HG03108 (cell line): ENCODE results near the gene EIF4E.
"Not testable (repeated sequence)": the region's sequence is repeated elsewhere in the genome, so short reads cannot be mapped to it uniquely, and the experiment has no call there.

Source experiments
- ATAC-seq: cut with Tn5 transposase; IDR thresholded peaks from one replicate; pipeline ENCODE4 v1.9.1; 2021; ENCODE audit warnings: moderate library complexity; ENCODE audit not compliant: unreplicated experiment

The EIF4E gene

DNA sequence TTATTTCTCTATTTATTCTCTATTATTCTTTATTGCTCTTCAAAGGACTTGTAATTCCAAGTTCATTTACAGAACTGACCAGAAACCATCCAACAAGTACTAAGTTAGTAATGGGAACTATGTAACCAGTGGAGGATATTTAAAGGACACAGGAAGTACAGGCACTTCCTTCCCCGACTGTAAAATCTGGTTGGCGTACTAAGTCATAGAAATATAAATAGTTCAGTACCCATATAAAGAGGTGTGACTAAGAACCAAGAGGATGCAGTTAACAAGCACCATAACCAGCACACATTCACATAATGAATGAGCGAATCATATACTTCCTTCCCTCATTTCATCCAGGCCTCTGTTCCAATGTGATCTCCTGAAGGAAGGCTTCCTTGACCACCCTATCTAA, 3.6 kb upstream of the EIF4E start:
- no peak for ATAC-seq

DNA sequence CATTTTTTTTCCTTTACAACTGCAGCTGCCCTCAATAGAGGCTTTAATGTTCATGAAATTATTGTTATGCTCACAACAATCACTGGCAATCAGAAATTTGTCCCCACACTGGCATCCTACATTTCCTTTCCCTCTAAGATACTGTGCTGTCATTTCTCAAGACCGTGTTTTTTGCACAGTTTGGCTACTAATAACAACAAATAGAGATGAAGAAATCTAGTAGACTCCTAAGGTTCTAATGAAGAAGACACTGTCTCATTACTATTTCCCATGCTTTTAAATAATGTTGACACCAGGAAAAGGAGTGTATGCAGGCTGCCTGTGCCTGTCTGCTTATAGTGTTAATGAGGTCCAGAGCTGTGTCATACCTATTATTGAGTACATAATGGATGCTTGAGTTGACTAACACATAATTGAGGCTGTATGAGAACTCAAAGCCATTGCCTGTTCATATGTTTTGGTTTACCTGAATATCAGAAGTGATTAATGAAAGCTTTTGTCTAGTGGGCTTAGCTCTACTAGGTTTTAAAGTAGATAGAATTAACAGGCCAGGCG, 1.5 kb upstream of the EIF4E start:
- ATAC-seq = no peak

DNA sequence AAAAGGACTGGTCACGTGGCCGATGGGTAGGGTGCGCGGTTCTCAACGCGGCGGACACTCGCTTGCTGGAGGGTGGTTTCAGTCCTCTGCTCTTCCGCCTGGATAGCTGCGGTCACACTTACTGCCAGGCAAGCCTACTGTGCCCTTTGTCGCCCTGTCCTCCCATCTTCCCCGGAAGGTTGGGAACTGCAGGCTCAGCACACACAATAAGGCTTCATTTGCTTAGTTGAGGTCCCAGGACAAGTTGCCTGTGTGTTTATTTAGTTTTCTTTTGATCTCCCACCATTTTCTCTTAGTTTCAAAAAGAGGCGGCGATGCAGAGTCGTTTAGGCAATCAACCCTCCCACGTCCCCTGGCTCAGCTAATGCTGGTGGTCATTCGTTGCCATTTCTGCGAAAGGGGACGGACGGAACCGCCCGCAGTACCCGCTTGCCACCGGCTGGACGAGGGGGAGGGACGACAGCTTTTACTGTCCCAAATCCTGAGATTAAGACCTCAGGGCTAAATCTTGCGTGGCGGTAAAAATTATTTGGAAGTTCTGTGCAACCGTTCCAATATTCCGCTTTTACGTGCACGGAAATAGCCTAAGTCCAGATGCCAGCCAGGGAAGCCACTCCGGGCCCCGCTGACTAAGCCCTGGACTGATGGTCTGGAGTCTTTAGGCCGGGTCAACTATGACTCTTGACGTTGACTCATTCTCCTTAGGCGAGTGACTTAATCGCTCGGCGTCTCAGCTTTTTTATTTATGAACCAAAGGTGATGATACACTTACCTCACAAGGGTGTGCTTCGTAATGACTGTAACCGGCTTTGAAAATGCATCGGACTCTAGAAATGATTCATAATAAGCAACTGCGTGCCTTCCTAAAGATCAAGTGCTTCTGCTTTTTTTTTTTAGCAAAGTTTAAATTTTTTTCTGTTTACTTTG, 671 bp upstream of the EIF4E start:
- peak; percentile 51 for ATAC-seq

DNA sequence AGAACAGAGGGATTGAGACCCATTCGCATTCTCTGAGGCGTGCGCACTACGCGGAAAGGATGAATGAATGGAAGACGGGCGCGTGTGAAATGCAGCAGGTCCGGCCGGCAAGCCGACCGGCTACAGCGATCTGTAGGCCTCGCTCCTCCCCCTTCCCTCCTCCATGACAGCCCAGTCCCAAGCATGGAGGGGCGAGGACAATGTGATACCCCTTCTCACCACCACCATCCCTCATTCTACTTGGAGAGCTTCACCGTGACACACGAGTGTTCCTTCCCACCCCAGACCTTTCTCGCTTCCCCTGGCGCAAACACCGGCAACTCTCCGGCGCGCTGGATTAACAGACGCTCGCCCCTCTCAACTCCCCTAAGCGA, 815 bp downstream of the EIF4E start:
- ATAC-seq = peak; percentile 38

DNA sequence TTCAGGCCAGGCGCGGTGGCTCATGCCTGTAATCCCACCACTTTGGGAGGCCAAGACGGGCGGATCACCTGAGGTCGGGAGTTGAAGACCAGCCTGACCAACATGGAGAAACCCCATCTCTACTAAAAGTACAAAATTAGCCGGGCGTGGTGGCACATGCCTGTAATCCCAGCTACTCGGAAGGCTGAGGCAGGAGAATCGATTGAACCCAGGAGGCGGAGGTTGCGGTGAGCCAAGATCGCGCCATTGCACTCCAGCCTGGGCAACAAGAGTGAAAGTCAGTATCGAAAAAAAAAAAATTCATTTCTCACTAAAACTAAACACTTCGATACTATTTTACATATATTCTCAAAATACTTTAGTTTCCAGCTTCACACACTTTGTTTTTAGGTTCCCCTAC, 2.7 kb downstream of the EIF4E start:
- not testable (repeated sequence) for ATAC-seq

DNA sequence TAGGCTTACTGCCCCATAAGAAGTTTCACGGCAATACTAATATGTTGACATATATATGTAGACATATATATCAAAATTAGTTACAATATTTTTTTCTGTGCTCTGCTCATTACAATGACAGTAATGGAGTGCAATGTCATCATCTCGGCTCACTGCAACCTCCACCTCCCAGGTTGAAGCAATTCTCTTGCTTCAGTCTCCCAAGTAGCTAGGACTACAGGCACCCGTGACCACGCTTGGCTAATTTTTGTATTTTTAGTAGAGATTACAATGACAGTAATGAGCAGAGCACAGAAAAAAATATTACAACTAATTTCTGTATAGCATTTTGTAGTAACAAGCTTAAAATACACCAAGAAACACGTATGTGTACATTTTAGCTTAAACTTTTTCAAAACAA, 7.6 kb downstream of the EIF4E start:
- ATAC-seq = no peak

DNA sequence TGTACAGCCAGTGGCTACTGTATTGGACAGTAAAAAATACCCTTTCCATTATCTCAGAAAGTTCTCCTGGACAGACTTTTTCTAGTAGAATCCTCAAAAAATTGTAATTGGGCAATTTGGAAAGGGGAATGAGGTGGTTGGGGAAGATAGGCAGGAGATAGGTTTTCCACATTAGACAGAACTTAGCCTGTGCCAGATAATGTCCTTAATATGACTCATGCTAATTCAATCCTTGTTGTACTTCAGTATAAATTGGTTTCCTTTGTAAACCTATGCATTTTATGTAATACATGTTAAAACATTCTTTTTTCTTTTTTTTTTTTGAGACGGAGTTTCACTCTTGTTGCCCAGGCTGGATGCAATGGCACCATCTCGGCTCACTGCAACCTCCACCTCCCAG, 8.9 kb downstream of the EIF4E start:
- no peak for ATAC-seq

DNA sequence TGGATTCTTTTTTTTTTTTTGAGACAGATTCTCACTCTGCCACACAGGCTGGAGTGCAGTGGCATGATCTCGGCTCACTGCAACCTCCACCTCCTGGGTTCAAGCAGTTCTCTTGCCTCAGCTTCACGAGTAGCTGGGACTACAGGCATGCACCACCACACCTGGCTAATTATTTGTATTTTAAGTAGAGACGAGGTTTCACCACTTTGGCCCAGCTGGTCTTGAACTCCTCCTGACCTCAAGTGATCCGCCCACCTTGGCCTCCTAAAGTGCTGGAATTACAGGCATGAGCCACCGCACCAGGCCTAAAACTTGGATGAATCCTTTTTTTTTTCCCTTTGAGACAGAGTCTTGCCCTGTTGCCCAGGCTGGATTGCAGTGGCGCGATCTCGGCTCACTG, 18.2 kb downstream of the EIF4E start:
- ATAC-seq = not testable (repeated sequence)

DNA sequence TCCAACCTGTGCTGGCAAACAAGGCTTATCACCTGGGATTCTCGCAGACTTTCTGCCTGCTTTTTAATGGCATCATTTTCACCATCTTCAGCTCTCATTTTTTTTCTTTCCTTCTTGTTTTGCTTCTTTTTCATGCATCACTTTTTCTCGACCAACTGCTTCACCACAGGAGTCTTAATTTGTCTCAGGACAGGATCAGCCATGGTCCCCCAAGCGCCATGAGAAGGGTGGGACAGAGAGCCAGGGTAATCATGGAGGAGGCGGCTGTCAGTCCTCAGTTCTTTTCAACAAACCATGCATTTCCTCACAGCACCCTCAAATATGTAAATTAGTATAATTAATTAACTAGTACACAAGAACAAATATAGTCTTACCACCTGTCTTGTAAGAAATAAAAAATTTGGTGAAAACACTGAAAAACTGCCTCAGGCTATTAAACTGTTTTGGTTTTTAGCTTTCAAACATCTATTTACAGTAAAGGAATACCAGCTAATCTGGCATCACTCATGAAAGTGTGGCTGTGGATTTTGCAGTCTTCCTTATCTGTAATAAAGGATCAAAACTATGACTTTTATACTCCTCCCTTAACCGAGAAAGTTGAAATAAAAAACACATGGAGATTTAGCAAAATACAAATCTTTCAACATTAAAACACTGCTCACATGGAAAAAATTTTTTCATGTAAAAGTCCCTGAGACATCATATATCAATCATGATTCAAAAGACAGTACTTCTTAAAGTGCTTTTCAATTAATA, 19.1 kb downstream of the EIF4E start:
- ATAC-seq = no peak

DNA sequence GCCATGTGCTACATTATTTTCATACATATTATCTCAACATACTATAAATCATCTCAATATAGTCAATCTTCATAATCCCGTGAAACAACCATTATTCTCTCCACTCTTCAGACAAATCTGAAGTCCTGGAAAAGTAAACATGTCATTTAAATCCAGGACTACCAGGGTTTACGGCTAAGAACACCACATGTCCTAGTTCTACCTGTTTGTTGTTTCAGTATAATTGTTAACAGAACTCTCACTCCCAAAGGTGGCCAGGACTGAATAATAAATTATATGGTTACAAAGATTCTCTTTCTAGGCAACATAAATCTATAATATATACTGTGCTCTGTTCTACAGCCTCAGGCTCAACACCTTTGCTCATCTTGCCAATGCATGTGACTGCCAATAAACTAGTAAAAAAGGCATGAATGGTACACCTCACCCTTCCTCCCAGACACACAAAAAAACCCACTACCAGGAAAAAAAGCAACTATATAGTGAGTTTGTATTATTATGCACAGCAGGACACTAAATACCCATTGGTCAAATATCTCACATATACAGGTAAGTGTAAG, 20.1 kb downstream of the EIF4E start:
- ATAC-seq = no peak

DNA sequence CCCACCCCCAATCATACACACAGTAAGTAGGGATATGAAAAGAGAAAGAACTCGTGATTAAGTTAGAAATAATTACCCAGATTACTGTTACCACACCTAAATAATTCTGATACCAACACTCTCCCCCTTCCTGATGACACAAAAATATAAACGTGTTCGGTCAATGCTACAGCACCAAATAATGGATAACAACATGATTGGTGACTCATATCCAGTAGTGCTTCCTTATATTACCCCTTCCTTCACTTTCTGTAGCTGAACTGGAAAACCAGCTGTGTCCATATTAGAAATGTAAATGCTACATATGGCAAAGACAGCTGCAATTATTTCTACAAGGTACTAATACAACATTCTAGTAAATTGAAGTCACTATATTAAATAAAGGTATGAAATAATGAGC, 20.8 kb downstream of the EIF4E start:
- ATAC-seq = no peak

DNA sequence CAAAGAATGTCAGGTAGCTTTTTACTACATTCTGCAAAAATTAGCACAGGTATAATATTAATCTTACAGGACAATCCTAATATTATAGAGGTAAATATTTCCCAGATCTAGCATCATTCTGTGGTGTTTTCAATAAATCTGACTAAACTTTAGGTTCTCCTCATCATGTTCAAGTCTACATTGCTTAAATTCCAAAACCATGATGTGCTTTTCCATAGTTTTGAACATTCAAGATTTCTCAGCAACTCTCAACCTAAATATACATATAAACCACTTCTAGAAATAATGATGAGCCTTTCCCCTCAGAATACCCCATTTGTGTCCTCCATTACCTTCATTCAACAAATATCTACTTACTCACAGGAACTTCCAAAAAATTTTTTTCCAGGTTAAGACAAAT, 23.1 kb downstream of the EIF4E start:
- ATAC-seq = no peak

DNA sequence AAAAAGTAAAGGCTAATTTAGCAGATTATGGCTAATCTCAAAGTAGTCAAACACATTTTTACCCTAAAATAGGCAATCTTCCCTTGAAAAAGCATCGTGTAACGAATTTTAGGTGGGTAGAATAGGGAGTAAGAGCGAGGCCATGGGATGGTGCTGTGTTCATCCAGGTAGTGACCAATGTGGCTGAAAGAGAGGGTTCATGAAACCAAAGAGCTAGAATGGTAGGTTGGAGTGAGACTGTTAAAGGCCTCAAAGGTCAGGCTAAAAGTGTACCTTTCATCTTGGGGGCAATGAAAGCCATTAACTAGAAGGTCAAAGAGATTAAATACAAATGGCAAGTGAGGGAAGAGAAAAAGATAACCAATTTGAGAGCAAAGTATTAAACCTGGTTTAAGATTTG, 23.6 kb downstream of the EIF4E start:
- ATAC-seq = no peak

DNA sequence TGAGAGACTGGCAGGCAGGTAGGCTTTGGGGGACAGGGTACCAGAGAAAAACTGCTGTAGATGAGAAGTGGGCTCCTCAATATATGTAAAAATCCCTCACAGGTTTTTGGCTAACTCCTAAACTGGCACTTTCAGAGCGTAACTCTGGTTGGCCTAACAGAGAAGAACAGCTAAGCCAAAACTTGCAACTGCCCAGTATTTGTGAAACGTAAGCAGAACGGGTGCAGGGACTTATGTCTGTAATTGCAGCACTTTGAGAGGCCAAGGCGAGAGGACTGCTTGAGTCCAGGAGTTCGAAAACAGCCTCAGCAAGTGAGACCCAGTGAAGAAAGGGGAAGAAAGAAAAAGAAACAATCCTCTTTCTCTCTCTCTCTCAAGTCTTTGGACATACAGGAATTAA, 25.0 kb downstream of the EIF4E start:
- ATAC-seq = no peak

DNA sequence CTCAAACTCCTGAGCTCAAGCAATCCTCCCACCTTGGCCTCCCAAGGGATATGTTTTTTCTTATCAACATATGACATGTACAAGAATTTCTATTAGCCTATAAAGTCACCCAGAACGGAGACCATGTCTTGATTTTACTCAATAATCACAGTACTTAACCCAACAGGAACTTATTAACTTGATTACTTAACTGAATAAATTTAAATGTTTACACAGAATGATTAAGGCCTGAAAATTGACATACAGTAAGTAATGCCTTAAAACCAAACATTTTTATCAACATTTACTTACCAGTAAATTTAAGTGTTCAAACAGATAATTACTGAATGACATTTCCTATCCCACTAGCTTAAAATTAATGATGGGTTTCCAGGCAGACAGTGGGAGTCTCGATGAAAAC, 25.4 kb downstream of the EIF4E start:
- ATAC-seq = no peak

DNA sequence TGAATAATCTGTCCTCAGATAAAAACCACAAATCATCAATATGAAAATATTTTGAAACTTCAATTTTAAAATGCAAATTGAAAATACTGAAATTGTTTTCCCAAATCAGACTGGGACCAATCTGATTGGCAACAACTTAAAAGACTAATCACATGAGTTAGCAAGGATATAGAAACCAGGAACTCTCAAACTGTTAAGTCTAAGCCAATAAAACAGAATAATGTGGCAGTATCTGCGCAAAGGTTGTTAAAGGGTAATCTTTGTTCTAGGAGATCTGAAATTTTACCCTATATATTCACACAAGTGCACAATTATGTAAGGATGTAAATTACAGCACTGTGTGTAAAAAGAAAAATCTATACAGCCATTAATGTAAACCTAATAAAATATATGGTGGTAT, 29.7 kb downstream of the EIF4E start:
- no peak for ATAC-seq

DNA sequence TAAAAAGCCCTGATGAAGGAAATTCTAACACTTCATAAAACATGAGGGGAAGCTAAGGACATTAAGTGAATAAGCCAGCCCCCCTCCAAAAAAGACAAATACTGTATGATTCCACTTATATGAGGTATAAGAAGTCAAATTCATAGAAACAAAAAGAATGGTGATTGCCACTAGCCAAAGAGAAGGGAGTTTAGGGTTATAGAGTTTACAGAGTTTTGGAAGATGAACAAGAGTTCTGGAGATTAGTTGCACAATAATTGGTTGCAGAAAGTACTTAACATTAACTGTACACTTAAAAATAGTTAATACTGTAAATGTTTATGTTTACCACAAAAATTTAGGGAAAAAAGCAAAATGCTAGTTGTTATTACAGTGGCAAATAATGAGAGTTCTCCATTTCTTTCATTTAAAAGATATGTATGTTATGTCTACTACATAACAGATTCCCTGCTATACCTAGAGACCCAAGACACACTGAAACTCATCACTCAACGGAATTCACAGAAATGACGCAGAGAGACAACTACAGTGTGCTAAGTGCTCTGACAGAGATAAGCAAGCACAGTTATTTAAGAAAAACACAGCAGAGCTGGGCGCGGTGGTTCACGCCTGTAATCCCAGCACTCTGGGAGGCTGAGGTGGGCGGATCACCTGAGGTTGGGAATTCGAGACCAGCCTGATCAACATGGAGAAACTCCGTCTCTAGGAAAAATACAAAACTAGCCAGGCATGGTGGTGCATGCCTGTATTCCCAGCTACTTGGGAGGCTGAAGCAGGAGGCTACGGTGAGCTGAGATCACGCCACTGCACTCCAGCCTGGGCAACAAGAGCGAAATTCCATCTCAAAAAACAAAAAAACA, 37.2 kb downstream of the EIF4E start:
- no peak for ATAC-seq

DNA sequence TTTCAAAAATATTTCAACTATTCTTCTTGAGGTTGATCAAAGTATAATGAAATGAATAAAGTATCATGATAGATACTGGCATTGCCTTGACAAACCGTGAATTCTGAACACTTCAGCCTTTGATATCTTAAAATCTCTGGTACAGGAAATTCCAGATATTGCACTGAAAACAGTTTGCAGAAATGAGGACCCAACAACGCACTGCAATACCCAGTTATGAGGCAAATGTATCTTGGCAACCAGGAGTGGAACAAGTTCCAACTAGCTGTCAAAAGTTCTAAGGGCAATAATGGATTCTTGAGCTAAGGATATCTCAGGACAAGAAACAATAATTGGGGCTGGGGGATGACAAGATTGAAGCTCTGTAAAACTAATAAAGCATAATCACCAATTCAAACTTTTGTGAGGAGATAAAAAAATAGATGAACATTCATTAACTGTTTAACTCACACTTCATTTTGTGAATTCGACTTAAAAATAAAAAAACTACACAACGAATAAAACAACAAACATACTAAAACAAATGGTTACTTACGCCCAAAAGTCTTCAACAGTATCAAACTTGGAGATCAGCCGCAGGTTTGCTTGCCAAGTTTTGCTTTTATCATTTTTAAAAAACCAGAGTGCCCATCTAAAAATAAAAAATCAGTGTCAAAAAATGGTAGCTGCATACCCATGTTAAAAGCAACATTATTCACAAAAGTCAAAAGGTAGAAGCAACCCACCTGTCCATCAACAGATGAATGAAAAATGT, 38.1 kb downstream of the EIF4E start:
- ATAC-seq = no peak

DNA sequence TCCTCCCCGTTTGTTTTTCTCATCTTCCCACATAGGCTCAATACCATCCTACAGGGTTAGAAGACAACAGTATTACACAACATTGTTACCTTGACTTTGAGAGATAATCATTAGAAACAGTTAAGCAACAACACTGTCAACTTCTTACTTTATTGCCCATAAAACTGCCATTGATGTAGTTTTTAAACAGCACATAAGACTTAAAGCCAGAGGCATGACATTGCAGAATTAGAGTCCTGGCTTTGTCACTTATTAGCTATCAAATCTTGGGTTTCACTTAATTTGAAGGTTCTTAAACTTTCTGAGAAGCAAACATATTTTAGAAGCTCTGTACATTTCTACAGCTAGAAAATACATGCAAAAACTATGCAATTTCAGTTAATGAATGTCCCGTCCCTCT, 41.8 kb downstream of the EIF4E start:
- no peak for ATAC-seq

DNA sequence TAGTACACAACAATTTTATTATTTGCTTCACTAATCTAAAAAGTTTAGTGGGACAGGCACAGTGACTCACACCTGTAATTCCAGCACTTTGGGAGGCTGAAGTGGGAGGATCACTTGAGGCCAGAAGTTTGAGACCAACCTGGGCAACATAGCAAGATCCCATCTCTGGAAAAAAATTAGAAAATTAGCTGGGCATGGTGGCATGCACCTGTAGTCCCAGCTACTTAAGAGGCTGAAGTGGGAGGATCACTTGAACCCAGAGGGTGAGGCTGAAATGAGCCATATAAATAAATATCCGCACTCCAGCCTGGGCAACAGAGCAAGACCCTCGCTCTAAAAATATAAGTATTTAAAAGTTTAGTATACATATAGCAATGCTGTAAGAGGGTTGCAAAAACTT, 42.6 kb downstream of the EIF4E start:
- ATAC-seq = not testable (repeated sequence)
